HG02610 (cell line): ENCODE results near the gene IL2RA.

Experiments used
- ATAC-seq: cut with Tn5 transposase; IDR thresholded peaks from one replicate; pipeline ENCODE4 v1.9.1; 2021; ENCODE audit warnings: mild to moderate bottlenecking, moderate library complexity; ENCODE audit not compliant: unreplicated experiment

The IL2RA gene

DNA sequence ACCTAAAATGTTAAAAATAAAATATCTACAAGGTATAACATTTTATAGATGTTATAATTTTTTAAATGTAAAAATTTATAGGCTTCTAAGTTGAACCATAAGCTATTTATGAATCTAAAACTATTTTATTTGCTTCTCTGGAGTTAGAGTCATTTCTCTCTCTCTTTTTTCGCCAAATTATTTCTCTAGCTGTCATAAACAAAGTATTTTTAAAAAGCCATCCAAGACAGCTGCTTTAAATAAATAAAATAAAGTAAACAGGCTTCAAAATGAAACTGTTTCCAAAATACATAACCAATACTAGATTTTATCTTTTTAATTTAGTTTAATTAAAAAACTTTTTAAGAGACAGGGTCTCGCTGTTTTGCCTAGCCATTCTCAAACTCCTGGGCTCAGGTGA lies 72.4 kb downstream of the IL2RA start:
- no peak for ATAC-seq

DNA sequence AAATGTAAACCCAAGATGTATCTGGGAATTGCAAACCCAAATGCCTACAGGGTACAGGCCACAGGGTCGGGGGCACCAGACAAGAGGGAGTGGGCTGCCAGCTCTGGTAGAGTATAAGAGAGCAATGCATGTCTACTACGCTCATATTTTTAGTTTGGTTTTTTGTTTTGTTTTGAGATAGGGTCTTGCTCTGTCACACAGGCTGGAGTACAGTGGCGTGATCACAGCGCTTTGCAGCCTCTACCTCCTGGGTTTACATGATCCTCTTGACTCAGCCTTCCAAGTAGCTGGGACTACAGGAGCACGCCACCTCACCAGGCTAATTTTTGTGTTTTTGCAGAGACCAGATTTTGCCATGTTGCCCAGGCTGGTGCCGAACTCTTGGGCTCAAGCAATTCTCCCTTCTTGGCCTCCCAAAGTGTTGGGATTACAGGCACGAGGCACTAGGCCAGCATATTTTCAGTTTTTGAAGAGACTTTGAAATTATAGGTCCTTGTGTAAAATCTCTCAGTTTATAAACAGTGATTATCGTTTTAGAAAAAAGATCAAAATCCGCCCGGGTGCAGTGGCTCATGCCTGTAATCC lies 73.7 kb downstream of the IL2RA start:
- no peak for ATAC-seq

DNA sequence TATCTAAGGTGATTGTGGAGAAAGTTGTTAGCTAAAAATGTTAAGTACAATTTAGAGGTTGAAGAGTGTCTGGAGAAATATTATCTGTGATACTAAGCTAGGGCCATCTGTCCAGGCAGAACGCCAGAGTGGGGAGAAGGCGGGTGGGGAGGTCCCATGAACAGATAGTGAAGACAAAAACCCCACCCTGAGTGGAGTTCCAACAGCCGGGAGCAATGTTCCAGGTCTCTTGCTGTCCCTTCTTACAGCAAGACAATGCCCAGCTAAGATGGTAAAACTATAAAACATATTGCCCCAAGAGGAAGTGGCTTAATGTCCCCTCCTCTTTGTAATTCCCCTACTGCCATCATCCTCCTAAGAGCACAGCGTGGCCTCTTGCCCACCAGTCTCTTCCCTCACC lies 74.4 kb downstream of the IL2RA start:
- ATAC-seq, result no peak

DNA sequence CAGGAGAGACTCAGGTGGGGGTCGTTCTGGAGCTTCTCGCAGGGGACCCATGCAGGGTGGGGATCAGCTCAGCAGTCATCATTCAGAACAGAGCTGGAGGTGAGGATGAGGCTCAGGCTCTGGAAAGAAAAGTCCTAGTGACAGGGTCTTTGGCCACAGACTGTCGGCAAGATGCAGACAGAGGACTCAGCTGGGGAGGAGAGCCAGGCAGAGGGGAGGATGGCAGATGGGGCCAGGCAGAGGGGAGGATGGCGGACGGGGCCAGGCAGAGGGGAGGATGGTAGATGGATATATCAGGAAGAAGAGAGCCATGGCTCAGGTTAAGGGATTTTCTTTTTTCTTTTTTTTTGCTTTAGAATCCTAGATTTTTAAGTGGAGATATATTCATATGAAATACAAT lies 77.1 kb downstream of the IL2RA start:
- ATAC-seq, result no peak

- ATAC-seq, result no peak
Observed at GRCh38 chr10:5983774-5984173, 78.4 kb downstream of the IL2RA start.

GRCh38 chr10:5981529-5981928 lies 80.6 kb downstream of the IL2RA start:
- ATAC-seq, result no peak

- no peak for ATAC-seq
Observed at GRCh38 chr10:5978230-5978489, 84.0 kb downstream of the IL2RA start.

- peak; percentile 56 for ATAC-seq
Observed at GRCh38 chr10:5977471-5978229, 84.5 kb downstream of the IL2RA start, which contains the start of gene IL15RA. Gene IL15RA, minus strand, starts transcription at chr10:5977543. Its CDS starts 51 bp downstream, at chr10:5977492.

DNA sequence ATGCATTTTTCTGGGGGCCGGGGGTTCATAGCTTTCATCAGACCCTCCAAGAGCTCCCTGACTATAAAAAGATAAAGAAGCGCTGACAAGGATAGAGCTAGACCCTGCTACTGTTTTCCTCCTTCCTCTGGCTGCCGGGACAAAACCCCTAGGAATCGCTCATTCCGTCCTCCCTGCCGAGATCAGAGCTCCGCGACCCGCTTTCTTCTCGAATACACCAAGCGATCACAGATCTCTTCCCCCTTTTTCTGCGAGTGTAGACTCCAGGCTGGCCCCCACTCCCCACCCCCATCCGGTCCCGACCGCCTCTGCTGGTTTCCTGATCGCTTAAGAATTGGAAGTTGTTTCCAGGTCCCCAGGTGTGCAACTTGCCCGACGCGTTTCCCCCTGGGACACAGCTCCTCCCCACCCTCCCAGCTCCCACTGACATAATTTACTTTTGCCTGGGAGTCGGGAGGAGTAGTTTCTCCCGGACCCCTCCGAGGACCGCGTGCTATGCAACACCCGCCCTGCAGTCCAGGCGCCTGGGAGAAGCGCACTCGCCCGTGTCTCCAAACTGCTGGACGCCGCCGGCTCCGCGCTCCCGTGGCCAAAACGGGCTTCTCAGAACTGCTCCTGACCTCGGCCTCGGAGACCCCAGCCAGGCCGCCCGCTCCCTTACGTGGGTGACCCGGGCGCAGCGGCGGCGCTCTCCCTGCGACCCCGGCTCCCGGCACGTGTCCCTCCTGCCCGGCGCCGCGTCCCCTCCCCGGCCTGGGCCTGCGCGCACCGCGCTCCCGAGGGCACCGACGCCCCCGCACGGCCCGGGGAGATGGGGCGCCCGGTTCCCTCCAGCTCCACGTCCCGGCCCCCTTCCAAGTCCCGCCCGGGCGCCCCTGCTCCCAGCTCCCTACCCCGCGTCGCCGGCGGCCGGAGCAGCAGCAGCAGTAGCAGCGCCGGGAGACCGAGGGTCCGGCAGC lies 85.4 kb downstream of the IL2RA start:
- peak; percentile 2 for ATAC-seq

GRCh38 chr10:5975641-5976473 lies 86.3 kb downstream of the IL2RA start:
- ATAC-seq, result peak; percentile 74

DNA sequence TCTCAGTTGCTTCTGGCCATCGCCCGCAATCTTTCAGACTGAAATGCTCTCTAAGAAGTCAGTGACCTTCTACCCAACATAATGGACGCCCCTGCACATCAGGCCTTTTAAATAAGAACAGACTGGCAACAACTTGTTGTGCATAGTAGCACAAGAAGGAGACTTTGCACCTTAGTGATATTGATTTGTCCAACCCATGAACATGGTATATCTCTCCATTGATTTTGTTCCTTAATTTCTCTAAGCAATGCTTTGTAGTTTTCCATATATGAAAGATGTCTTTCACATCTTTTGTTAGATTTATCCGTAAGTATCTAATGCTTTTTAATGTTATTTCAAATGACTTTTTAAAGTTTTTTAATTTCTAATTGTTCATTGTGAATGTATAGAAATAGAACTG lies 89.1 kb downstream of the IL2RA start:
- ATAC-seq, result no peak

- ATAC-seq, result no peak
Observed at GRCh38 chr10:5971886-5972285, 90.3 kb downstream of the IL2RA start.

- ATAC-seq, result no peak
Observed at GRCh38 chr10:5971315-5971832, 90.8 kb downstream of the IL2RA start.

GRCh38 chr10:5970527-5970926 lies 91.6 kb downstream of the IL2RA start:
- ATAC-seq, result no peak

DNA sequence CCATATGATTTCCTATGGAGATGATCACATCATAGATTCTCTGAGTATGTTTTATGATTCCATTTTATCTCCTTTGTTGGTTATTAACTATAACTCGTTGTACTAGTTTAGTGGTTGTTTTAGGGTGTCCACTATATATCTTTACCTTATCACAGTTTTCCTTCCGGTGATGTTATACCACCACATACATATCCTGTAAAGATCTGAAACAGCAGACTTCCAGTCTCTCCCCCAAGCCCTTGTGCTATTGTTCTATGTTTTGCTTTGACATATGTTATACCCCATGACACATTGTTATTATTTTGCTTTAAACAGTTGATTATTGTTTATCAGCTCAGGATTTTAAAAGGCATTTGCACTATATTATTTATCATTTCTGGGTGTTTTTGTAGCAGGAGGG lies 92.1 kb downstream of the IL2RA start:
- ATAC-seq, result no peak

GRCh38 chr10:5968681-5969453 lies 93.3 kb downstream of the IL2RA start:
- ATAC-seq, result no peak

DNA sequence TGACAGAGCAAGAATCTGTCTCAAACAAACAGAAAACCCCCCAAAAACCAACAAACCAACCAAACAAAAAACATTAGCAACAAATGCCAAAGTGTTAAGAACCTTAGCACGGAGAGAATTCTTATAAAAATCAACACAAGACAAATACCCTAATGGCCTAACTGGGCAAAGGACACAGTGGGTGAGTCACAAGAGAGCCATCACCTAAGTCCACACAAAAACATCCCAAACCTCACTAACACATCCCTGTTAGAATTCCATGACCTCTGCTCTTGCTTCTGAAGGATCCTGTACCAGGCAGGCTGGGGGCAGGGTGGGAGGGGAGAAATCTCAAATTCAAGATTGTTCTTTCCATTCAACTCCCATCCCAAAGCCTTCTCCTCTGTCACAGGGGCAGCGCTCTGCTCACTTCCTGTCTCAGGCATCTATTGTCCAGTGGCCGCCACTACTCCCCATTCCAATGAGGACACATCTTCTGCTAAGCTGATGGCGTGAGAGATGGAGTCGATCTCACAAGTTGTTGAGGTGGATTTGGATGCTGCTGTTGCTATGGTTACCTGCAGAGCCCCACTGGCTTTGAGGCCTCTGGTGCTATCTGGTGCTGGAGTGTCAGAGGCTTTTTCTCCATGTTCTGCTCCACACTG lies 94.0 kb downstream of the IL2RA start:
- no peak for ATAC-seq

GRCh38 chr10:5965266-5965665 lies 96.9 kb downstream of the IL2RA start:
- ATAC-seq, result no peak

GRCh38 chr10:5964736-5965135 lies 97.4 kb downstream of the IL2RA start:
- ATAC-seq, result no peak
